GM18951 (cell line): ENCODE data around the gene TMEM131.
"Not testable (repeated sequence)": the region's sequence is repeated elsewhere in the genome, so short reads cannot be mapped to it uniquely, and the experiment has no call there.

Source experiments
- POLR2A ChIP-seq: IDR thresholded peaks from 4 replicates; pipeline ENCODE4 v1.6.1; 2011; ENCODE audit warnings: mild to moderate bottlenecking; ENCODE audit not compliant: insufficient read length, insufficient read depth; ENCODE audit errors: extremely low read depth
- in situ Hi-C: fragments of 300-500 bp; cut with MboI; formaldehyde crosslinking; loops from one replicate; pipeline ENCODE4 v1.12.0; 2022; ENCODE audit warnings: low sequenced_read_pairs, mixed read lengths, inconsistent platforms; ENCODE audit not compliant: unreplicated experiment

Gene TMEM131

GRCh38 chr2:97851172-97851571, 144.6 kb downstream of the TMEM131 start:
- TF ChIP-seq POLR2A = no peak
- in situ Hi-C loops = no loop called here

DNA sequence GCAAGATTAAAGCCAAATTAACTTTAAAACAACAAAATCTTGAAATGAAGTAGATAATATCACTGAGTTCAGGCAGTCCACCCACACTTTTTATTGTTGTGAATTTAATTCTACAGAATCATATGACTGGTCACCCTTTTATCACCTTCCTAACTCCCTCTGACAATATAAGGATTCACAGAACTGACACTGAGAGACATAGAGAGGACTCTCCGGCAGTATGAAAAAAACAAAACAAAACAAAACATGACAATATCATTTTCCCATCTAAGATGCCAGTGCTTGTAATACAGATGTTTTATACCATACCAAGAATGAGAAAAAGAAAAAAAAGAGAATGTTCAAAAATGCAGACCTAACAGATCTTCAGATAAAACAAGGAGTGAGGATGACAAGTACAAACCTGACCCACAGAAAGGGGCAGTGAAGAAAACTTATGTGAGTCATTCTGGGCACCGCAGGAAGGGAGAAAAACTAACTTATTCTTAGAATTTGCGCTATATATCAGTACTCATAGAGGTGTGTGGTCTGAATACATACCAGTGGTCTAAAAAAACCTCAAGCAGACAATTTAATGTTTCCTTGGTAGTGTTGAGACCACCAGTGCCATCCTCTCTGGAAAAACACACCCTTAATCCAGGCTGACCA, 145.7 kb downstream of the TMEM131 start:
- in situ Hi-C loops = no loop called here
- no peak for TF ChIP-seq POLR2A

GRCh38 chr2:97848306-97848705, 147.4 kb downstream of the TMEM131 start:
- no peak for TF ChIP-seq POLR2A
- in situ Hi-C loops = no loop called here

DNA sequence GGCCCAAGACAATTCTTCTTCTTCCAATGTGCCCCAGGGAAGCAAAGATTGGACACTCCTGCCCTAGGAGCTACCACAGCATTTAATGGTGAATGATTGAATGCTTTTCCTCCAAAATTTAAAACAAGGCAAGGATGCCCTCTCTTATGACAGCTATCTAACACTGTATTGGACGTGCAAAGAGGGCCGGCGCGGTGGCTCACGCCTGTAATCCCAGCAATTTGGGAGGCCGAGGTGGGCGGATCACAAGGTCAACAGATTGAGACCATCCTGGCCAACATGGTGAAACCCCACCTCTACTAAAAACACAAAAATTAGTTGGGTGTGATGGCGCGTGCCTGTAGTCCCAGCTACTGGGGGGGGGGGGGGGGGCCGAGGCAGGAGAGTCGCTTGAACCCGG, 149.0 kb downstream of the TMEM131 start:
- in situ Hi-C loops = not testable (repeated sequence)

GRCh38 chr2:97845818-97846217, 149.9 kb downstream of the TMEM131 start:
- in situ Hi-C loops = no loop called here
- no peak for TF ChIP-seq POLR2A

DNA sequence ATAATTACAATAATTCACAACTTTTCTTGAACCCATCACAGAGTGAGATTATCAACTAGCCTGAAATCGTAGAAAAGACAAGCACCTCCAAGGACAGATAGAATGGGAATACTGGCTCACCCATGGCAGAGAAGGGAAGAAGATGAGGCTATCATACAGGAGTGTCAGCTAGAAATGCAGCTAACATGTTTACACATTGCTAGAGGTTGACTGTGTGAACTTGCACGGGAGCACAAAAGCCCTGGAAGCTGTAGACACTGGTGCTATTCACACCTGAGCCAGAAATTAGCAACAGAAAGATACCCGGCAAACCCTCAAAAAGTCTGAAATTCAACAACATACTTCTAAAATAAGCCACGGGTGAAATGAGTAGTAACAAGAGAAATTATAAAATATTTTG, 150.6 kb downstream of the TMEM131 start:
- in situ Hi-C loops = no loop called here
- no peak for TF ChIP-seq POLR2A

GRCh38 chr2:97844311-97844859, 151.4 kb downstream of the TMEM131 start:
- no peak for TF ChIP-seq POLR2A
- in situ Hi-C loops = no loop called here

DNA sequence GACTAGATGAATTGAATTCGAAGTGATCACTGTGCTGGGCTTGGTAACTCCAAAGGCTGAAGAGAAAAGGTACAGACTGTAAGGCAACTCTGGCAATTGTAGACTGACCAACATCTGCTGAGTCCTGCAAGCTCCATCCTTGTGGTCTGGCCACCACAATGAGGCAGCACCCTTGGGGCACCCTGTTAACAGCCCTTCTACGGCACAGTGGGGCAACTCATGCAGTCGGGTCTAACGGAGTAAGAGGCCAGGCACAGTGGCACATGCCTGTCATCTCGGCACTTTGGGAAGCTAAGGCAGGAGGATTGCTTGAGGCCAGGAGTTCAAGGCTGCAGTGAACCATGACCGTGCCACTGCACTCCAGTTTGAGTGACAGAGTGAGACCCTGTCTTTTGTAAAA, 155.6 kb downstream of the TMEM131 start:
- in situ Hi-C loops = no loop called here

DNA sequence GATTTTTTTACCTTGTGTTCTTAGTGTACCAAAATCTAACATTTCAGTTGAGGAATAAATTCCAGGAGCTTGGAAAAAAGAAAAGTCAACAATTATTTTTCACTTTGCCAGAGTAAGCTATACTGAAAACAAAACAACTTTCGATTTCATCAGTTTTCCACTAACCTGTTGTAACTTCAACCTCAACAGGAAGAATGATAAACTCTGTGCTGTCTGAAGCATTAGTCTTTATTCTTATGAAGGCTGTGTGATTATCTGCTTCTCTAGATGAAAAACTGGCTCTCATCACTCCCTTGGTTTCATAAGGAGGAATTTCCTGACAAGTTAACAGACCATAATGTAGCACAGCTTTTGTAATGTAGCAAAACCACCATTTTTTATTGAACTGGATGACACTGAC, 161.1 kb downstream of the TMEM131 start:
- in situ Hi-C loops = no loop called here
- TF ChIP-seq POLR2A = no peak

More for the DNA sequence above, 155.6 kb downstream of the TMEM131 start:
- TF ChIP-seq POLR2A = no peak

- in situ Hi-C loops = no loop called here
- TF ChIP-seq POLR2A = no peak
Observed at GRCh38 chr2:97831121-97831520, 164.6 kb downstream of the TMEM131 start.

GRCh38 chr2:97829255-97829654, 166.5 kb downstream of the TMEM131 start:
- in situ Hi-C loops = not testable (repeated sequence)

DNA sequence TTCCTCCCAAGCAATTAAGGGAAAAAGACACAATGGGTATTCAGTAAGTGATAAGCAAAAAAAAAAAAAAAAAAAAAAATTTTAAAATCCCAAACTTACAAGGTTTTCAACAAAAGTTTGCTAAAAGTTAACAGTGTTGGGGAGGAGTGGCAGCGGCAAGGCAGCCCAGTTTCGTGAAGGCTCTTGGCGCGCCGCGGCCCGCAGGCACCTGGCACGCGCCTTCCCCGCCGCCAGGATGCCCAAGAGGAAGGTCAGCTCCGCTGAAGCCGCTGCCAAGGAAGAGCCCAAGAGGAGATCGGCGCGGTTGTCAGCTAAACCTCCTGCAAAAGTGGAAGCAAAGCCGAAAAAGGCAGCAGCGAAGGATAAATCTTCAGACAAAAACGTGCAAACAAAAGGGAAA, 168.7 kb downstream of the TMEM131 start:
- in situ Hi-C loops = not testable (repeated sequence)

- in situ Hi-C loops = not testable (repeated sequence)
Observed at GRCh38 chr2:97826266-97826847, 169.4 kb downstream of the TMEM131 start.

DNA sequence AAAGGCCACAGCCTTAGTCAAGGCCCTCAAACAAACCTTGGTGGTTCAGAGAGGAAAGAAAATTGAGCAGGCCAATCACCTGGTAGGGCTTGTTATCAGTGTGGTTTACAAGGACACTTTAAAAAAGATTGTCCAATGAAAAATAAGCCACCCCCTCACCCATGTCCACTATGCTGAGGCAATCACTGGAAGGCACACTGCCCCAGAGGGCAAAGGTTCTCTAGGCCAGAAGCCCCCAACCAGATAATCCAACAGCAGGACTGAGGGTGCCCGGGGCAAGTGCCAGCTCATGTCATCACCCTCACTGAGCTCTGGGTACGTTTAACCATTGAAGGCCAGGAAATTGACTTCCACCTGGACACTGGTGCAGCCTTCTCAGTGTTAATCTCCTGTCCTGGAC, 171.7 kb downstream of the TMEM131 start:
- in situ Hi-C loops = loop anchor here (25.0 kb wide), 1 partner anchor 563 kb away; no protein-coding TSS in a partner anchor

- in situ Hi-C loops = loop anchor here (25.0 kb wide), 1 partner anchor 565 kb away; no protein-coding TSS in a partner anchor
Observed at GRCh38 chr2:97821862-97822261, 173.9 kb downstream of the TMEM131 start.

- TF ChIP-seq POLR2A = no peak
- in situ Hi-C loops = loop anchor here (25.0 kb wide), 1 partner anchor 568 kb away; no protein-coding TSS in a partner anchor
Observed at GRCh38 chr2:97819754-97820153, 176.0 kb downstream of the TMEM131 start.
